GM12891 (cell line): ENCODE data around the gene DUSP12.

ENCODE experiments used
- PAX5 ChIP-seq: IDR thresholded peaks from 2 replicates; pipeline ENCODE4 v1.6.1; 2011; ENCODE audit warnings: low read length, moderate library complexity, mild to moderate bottlenecking; ENCODE audit not compliant: insufficient read depth, severe bottlenecking
- POLR2A ChIP-seq: IDR thresholded peaks from 2 replicates; pipeline ENCODE4 v1.6.1; 2011; ENCODE audit warnings: low read depth, low read length, control low read depth
- POLR2AphosphoS5 ChIP-seq: IDR thresholded peaks from 2 replicates; pipeline ENCODE4 v1.6.1; 2011; ENCODE audit warnings: low read depth, low read length, control low read depth
- POU2F2 ChIP-seq: IDR thresholded peaks from 2 replicates; pipeline ENCODE4 v1.6.1; 2011; ENCODE audit warnings: low read depth, mild to moderate bottlenecking, control low read depth, low read length, moderate library complexity
- SPI1 ChIP-seq: IDR thresholded peaks from 2 replicates; pipeline ENCODE4 v1.6.1; 2011; ENCODE audit warnings: low read depth, low read length, control low read depth
- TAF1 ChIP-seq: IDR thresholded peaks from 2 replicates; pipeline ENCODE4 v1.6.1; 2011; ENCODE audit warnings: low read depth, low read length, control low read depth

- TF ChIP-seq POLR2A (no peak), POLR2AphosphoS5 (no peak), SPI1 (no peak), TAF1 (no peak), POU2F2 (no peak), PAX5 (no peak)
These were observed 17.4 kb upstream of the DUSP12 start for GRCh38 chr1:161731981-161732718.
